Measurements from ENCODE around the gene SPACA7. TPM values are rescaled to one million over a fixed set of nuclear protein-coding genes. Genes with fewer than 3 reads are reported as not detected.

SPACA7 gene, protein sequence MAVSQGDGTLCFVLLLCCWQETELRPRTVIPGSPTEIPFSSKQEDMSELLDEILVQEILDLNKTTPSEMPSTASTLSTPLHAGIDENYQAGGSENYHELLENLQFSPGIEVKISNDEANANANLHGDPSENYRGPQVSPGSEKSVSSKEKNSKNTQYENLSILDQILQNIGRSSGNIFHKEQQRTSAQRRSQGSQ
- total RNA-seq: not detected

GRCh38 chr13:112376050-112376681 is at the start of gene SPACA7:
Gene SPACA7, plus strand, starts transcription at chr13:112376355. Its CDS starts 31 bp downstream, at chr13:112376386.
- no peak within 1 kb of the TSS for H3K4me3 Mint-ChIP-seq
- no peak for ATAC-seq
- peaks cover 10% of the 10 kb centered on the region for H3K27me3 Mint-ChIP-seq (ENCODE audit: low read depth)
- H3K9me3 Mint-ChIP-seq: peaks cover 8% of the 10 kb centered on the region
- H3K36me3 Mint-ChIP-seq (ENCODE audit: insufficient read depth): no peaks in the 10 kb centered on the region
- H3K4me1 Mint-ChIP-seq (ENCODE audit: low read depth): no peaks in the 10 kb centered on the region
- no peak for DNase-seq

GRCh38 chr13:112326821-112327370 is 49.3 kb upstream of the SPACA7 start:
- no peaks in the 10 kb centered on the region for H3K4me1 Mint-ChIP-seq (ENCODE audit: low read depth)
- no peak for DNase-seq

DNA sequence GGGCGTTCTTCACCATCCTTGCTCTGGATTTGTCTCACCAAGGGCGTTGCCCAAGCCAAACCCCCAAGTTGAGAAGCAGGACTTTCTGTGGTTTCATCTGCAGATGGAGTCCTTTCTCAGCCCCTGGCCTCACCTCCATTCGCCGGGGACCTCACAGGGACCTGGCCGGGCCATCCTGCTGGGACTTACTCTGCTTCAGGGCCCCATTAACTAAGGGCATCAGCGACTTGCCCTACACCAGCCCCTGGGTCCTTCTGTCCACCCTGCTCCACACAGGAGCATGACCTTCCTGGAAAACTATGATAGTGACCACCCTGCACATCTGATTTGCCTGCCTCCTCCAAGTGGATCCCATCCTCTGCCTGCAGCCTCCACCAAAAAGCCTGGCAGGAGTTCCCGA is 47.2 kb upstream of the SPACA7 start:
- no peaks in the 10 kb centered on the region for H3K4me1 Mint-ChIP-seq (ENCODE audit: low read depth)
- H3K27me3 Mint-ChIP-seq (ENCODE audit: low read depth): peaks cover 32% of the 10 kb centered on the region
- H3K9me3 Mint-ChIP-seq: no peaks in the 10 kb centered on the region

More at GRCh38 chr13:112326821-112327370, 49.3 kb upstream of the SPACA7 start:
- no peak for ATAC-seq
- H3K4me3 Mint-ChIP-seq: no peak overlapping the region
- no peaks in the 10 kb centered on the region for H3K36me3 Mint-ChIP-seq (ENCODE audit: insufficient read depth)
- H3K27me3 Mint-ChIP-seq (ENCODE audit: low read depth): peaks cover 20% of the 10 kb centered on the region
- H3K9me3 Mint-ChIP-seq: no peaks in the 10 kb centered on the region

GRCh38 chr13:112329376-112329775 is 46.8 kb upstream of the SPACA7 start:
- DNase-seq (no peak), ATAC-seq (no peak)
- Mint-ChIP-seq H3K27me3 (ENCODE audit: low read depth) (peaks cover 32% of the 10 kb centered on the region), H3K36me3 (ENCODE audit: insufficient read depth) (no peaks in the 10 kb centered on the region), H3K4me1 (ENCODE audit: low read depth) (no peaks in the 10 kb centered on the region), H3K9me3 (no peaks in the 10 kb centered on the region), H3K4me3 (no peak overlapping the region)

More for the DNA sequence above, 47.2 kb upstream of the SPACA7 start:
- DNase-seq: no peak
- Mint-ChIP-seq H3K36me3 (ENCODE audit: insufficient read depth) (no peaks in the 10 kb centered on the region), H3K4me3 (no peak overlapping the region)
- no peak for ATAC-seq

DNA sequence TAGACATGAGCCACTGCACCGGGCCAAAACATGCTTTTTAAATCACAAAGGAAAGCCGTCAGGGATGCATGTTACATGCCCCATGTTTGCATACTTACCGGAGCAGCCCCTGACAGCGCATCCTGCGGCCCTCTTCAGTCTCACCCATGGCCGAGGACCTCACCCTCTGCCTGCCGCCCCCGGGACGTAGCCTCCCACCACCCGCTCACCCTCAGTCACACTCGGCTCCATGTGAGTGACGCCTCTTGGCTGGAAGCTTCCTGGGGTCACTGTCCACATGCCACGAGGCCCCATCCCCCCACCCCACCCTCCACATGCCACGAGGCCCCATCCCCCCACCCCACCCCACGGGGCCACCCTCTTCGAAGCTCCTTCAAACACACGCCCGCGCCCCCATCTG is 46.1 kb upstream of the SPACA7 start:
- H3K4me3 Mint-ChIP-seq: no peak overlapping the region
- H3K27me3 Mint-ChIP-seq (ENCODE audit: low read depth): peaks cover 32% of the 10 kb centered on the region
- ATAC-seq (no peak), DNase-seq (no peak)
- H3K36me3 Mint-ChIP-seq (ENCODE audit: insufficient read depth): no peaks in the 10 kb centered on the region
- H3K9me3 Mint-ChIP-seq: no peaks in the 10 kb centered on the region
- no peaks in the 10 kb centered on the region for H3K4me1 Mint-ChIP-seq (ENCODE audit: low read depth)

DNA sequence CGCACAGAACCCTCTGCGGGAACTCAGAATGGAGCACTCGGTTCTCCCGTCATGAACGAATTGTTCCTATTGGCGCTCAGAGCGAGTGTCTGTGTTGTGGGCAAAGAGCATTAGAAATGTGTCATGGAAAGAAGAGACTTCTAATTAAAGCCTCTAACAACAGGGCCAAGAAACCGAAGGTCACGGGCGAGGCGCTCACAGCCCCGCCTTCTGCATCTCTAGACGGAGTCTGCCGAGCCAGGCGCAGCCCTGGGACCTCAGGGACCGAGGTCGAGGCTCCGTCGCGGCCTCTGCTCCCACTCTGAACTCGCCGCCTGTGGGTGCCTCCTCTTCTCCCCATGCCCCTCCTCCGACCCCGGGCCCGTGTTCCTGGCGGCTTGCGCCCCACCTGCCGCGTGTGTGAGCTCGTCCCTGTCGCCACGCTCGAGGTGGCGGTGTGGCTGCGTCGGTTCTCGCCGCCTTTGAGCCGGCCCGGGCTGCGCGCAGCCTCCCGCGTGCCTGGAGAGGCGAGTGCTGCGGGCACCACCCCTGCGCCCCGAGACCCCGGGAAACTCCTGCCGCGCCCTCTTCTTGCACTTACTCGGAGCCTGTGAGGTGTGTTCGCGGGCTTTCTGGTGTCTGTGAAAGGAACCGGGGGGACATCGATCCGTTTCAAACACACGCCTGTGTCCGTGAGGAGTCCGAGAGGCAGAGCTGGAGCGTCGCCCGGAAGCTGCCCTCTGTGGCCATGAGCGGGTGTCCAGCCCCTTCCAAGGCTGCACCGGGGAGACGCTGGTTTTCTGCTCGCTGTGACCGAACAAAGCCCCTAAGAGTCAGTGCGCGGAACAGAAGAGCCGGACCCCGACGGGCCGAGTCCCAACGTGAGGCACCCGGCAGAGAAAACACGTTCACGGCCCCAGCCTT is 45.4 kb upstream of the SPACA7 start:
- H3K4me3 Mint-ChIP-seq: no peak overlapping the region
- DNase-seq (no peak), ATAC-seq (no peak)
- no peaks in the 10 kb centered on the region for H3K9me3 Mint-ChIP-seq
- no peaks in the 10 kb centered on the region for H3K36me3 Mint-ChIP-seq (ENCODE audit: insufficient read depth)
- H3K4me1 Mint-ChIP-seq (ENCODE audit: low read depth): no peaks in the 10 kb centered on the region
- H3K27me3 Mint-ChIP-seq (ENCODE audit: low read depth): peaks cover 30% of the 10 kb centered on the region

DNA sequence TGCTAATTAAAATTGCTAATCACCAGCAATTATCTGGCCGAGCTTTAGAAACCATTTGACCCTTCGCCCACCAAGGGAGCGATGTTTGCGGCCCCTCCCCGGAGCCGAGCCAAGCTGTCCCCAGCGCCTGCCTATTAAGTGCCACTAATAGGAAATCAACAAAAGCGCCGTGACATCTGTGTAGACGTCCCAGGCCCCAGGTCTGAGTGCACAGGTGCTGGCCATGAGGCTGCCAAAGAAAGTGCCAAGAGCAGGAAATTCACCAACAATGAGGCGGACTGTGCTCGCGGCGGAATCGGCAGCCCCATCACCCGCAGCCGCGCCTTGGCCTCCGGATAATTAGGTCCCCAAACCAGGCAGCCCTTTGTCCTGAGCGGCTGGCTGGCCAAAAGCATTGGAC is 44.5 kb upstream of the SPACA7 start:
- ATAC-seq (no peak), DNase-seq (no peak)
- Mint-ChIP-seq H3K4me3 (no peak overlapping the region), H3K4me1 (ENCODE audit: low read depth) (no peaks in the 10 kb centered on the region), H3K27me3 (ENCODE audit: low read depth) (peaks cover 27% of the 10 kb centered on the region), H3K9me3 (peaks cover 8% of the 10 kb centered on the region), H3K36me3 (ENCODE audit: insufficient read depth) (no peaks in the 10 kb centered on the region)

DNA sequence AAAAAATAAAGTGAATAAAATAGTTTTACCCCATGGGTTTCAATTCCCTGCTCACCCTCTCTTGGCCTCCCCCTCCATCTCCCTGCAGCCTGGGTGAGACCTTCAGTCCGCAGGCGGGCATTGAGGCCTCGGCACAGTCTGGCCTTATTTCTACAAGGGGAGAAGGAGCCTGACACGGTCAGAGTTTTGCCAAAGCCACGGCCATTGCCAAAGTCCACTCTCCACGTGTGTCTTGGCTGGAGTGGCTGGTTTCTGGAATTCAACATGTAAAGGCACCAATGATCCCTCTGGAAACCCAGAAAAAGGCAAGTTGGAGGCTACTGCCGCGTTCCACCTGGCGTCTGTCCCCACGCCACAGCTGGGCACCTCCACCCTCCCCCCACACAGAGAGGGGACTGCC is 43.4 kb upstream of the SPACA7 start:
- no peaks in the 10 kb centered on the region for H3K36me3 Mint-ChIP-seq (ENCODE audit: insufficient read depth)
- ATAC-seq (no peak), DNase-seq (no peak)
- peaks cover 18% of the 10 kb centered on the region for H3K9me3 Mint-ChIP-seq
- no peak overlapping the region for H3K4me3 Mint-ChIP-seq
- peaks cover 27% of the 10 kb centered on the region for H3K27me3 Mint-ChIP-seq (ENCODE audit: low read depth)
- no peaks in the 10 kb centered on the region for H3K4me1 Mint-ChIP-seq (ENCODE audit: low read depth)

DNA sequence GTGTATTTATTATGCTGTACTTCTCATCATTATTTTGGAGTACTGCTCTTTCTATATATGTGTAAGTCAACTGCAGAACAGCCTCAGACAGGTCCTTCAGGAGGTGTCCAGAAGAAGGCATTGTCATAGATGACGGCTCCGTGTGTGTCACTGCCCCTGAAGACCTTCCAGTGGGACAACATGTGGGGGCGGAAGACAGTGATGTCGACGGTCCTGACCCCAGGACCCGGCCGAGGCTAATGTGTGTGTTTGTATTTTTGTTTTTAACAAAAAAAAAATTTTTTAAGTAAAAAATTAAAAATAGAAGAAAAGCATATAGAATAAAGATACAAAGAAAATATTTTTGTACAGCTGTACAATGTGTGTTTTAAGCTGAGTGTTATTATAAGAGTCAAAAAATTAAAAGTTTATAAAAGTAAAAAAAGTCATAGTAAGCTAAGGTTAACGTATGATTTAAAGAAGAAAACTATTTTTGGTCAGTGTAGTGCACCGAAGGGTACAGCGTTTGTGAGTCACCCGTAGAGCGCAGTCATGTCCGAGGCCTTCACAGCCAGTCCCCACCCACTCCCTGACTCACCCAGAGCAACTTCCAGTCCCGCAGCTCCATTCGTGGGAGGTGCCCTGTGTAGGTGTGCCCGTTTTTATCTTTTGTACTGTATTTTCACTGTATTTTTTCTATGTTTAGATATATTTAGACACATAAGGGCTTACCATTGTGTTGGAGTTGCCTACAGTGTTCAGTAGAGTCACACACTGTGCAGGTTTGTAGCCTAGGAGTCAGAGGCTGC is 42.2 kb upstream of the SPACA7 start:
- no peaks in the 10 kb centered on the region for H3K4me1 Mint-ChIP-seq (ENCODE audit: low read depth)
- H3K4me3 Mint-ChIP-seq: no peak overlapping the region
- ATAC-seq (no peak), DNase-seq (no peak)
- peaks cover 21% of the 10 kb centered on the region for H3K9me3 Mint-ChIP-seq
- peaks cover 25% of the 10 kb centered on the region for H3K27me3 Mint-ChIP-seq (ENCODE audit: low read depth)
- H3K36me3 Mint-ChIP-seq (ENCODE audit: insufficient read depth): no peaks in the 10 kb centered on the region

DNA sequence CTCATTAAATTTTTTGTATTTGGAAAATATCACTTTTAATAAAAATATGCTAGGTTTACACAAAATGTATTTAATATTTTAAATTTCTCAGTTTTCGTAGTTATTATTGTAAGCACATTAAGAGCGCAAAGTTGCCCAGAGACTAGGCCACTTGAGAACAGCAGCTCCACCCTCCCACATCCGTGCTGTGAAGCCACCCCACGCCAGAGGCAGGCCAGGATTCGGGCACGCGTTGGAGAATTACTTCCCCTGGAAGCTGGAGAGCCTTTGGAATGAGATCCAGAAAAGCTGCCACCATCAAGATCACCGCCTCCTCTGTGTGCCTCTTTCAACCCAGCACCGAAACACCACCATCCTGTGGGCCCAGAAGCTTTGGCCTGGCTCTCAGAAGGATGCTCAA is 41.0 kb upstream of the SPACA7 start:
- Mint-ChIP-seq H3K4me3 (no peak overlapping the region), H3K9me3 (peaks cover 23% of the 10 kb centered on the region), H3K4me1 (ENCODE audit: low read depth) (no peaks in the 10 kb centered on the region), H3K27me3 (ENCODE audit: low read depth) (peaks cover 18% of the 10 kb centered on the region), H3K36me3 (ENCODE audit: insufficient read depth) (no peaks in the 10 kb centered on the region)
- ATAC-seq (no peak), DNase-seq (no peak)

- DNase-seq (no peak), ATAC-seq (no peak)
- Mint-ChIP-seq H3K4me1 (ENCODE audit: low read depth) (no peaks in the 10 kb centered on the region), H3K9me3 (peaks cover 17% of the 10 kb centered on the region), H3K36me3 (ENCODE audit: insufficient read depth) (no peaks in the 10 kb centered on the region), H3K4me3 (no peak overlapping the region), H3K27me3 (ENCODE audit: low read depth) (peaks cover 23% of the 10 kb centered on the region)
Observed at GRCh38 chr13:112341446-112341845, 34.7 kb upstream of the SPACA7 start.

DNA sequence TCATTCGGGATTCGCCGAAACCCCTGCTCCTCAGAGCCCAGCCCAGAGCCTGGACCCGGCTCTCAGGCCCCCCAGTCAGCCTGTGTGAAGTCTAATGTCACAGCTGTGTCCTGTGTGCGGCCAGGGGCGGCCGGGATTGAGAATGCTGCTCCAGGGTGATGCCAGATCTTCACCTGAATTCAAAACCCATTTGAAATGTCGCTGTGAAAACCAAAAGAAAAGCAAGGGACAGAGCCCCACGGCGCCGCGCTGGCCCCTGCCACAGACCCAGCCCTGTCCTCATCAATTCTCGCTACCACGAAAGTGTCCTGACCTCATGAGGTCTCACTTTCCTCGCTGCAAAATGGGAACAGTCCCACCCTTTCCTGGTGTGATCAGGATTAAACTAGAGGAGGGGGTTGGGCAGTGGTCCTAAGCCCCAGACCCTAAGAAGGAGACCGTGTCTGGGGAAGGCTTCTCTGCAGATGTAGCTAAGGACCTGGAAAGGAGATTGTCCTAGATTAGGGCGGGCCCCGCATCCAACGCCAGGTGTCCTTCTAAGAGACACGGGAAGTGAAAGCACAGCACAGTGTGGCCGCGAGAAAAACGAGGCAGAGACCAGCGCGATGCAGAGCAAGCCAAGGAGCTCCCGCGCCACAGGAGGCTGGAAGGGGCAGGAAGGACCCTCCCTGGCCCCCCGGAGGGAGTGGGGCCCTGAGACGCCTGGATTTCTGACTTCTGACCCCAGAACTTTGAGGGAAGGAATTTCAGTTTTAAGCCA is 34.0 kb upstream of the SPACA7 start:
- peaks cover 26% of the 10 kb centered on the region for H3K27me3 Mint-ChIP-seq (ENCODE audit: low read depth)
- H3K9me3 Mint-ChIP-seq: peaks cover 10% of the 10 kb centered on the region
- no peaks in the 10 kb centered on the region for H3K4me1 Mint-ChIP-seq (ENCODE audit: low read depth)
- no peak overlapping the region for H3K4me3 Mint-ChIP-seq
- DNase-seq (no peak), ATAC-seq (no peak)
- H3K36me3 Mint-ChIP-seq (ENCODE audit: insufficient read depth): no peaks in the 10 kb centered on the region

DNA sequence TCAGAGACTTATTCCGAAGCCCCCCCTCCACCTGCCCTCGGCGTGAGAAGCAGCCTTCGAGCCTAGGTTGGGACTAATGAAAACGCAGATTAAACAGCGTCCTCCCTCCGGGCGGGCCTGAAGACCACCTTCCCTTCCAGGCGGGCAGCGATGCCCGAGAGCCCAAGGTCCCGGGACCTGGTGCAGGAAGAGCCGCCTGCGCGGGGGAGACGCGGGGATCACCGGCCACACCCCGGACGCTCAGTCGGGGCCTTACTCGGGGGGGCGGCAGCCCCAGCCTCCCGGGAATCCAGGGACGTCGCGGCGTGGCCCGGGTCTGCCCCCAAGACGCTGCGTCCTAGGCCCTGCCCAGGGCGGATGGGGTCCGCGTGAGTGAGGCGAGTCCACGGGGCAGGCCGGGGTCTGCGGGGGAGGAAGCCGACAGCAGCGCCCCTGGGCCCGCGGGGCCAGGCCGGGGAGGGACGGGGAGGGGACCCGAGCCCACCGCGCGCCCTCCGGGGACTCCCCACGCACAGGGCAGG is 33.3 kb upstream of the SPACA7 start:
- H3K9me3 Mint-ChIP-seq: peaks cover 4% of the 10 kb centered on the region
- no peaks in the 10 kb centered on the region for H3K36me3 Mint-ChIP-seq (ENCODE audit: insufficient read depth)
- no peak overlapping the region for H3K4me3 Mint-ChIP-seq
- H3K4me1 Mint-ChIP-seq (ENCODE audit: low read depth): no peaks in the 10 kb centered on the region
- peaks cover 29% of the 10 kb centered on the region for H3K27me3 Mint-ChIP-seq (ENCODE audit: low read depth)
- no peak for DNase-seq
- ATAC-seq: no peak

All from activated T-cell treated with anti-CD3 and anti-CD28 coated beads, Interleukin-2, amount 50 U/mL, for 4 hours (primary cell).